ENCODE data around the gene AKT2.

The AKT2 gene

GRCh38 chr19:40265763-40266099 is 19.4 kb downstream of the AKT2 start:
- Histone ChIP-seq H3K27me3 (replicated peaks; ENCODE audit: control insufficient read depth, insufficient read depth, low read length) (no peaks in the 10 kb centered on the region), H3K36me3 (ENCODE audit: control insufficient read depth, insufficient read depth, low read length) (peaks cover 22% of the 10 kb centered on the region), H3K4me3 (replicated peaks; ENCODE audit: low read depth, low read length) (no peak overlapping the region)
- DNase-seq (ENCODE audit: extremely low read depth, insufficient read length), result no peak
- no peak for TF ChIP-seq CTCF (IDR thresholded peaks at IDR 0.05; ENCODE audit: insufficient read depth, low read length, poor library complexity, severe bottlenecking)

GRCh38 chr19:40265055-40265762 is 19.9 kb downstream of the AKT2 start:
- H3K36me3 ChIP-seq (ENCODE audit: control insufficient read depth, insufficient read depth, low read length), result peaks cover 22% of the 10 kb centered on the region
- H3K27me3 ChIP-seq (replicated peaks; ENCODE audit: control insufficient read depth, insufficient read depth, low read length), result no peaks in the 10 kb centered on the region
- TF ChIP-seq CTCF (IDR thresholded peaks at IDR 0.05; ENCODE audit: insufficient read depth, low read length, poor library complexity, severe bottlenecking), result no peak
- H3K4me3 ChIP-seq (replicated peaks; ENCODE audit: low read depth, low read length), result no peak overlapping the region
- no peak for DNase-seq (ENCODE audit: extremely low read depth, insufficient read length)

- Histone ChIP-seq H3K4me3 (replicated peaks; ENCODE audit: low read depth, low read length) (no peak overlapping the region), H3K27me3 (replicated peaks; ENCODE audit: control insufficient read depth, insufficient read depth, low read length) (no peaks in the 10 kb centered on the region), H3K36me3 (ENCODE audit: control insufficient read depth, insufficient read depth, low read length) (peaks cover 20% of the 10 kb centered on the region)
- DNase-seq (ENCODE audit: extremely low read depth, insufficient read length), result no peak
- TF ChIP-seq CTCF (IDR thresholded peaks at IDR 0.05; ENCODE audit: insufficient read depth, low read length, poor library complexity, severe bottlenecking), result no peak
These were observed 20.7 kb downstream of the AKT2 start for GRCh38 chr19:40264314-40265054.

GRCh38 chr19:40263440-40264313 is 21.5 kb downstream of the AKT2 start:
- TF ChIP-seq CTCF (IDR thresholded peaks at IDR 0.05; ENCODE audit: insufficient read depth, low read length, poor library complexity, severe bottlenecking), result no peak

GRCh38 chr19:40262422-40262821 is 22.7 kb downstream of the AKT2 start:
- Histone ChIP-seq H3K27me3 (replicated peaks; ENCODE audit: control insufficient read depth, insufficient read depth, low read length) (no peaks in the 10 kb centered on the region), H3K36me3 (ENCODE audit: control insufficient read depth, insufficient read depth, low read length) (peaks cover 20% of the 10 kb centered on the region), H3K4me3 (replicated peaks; ENCODE audit: low read depth, low read length) (no peak overlapping the region)
- no peak for DNase-seq (ENCODE audit: extremely low read depth, insufficient read length)
- TF ChIP-seq CTCF (IDR thresholded peaks at IDR 0.05; ENCODE audit: insufficient read depth, low read length, poor library complexity, severe bottlenecking), result no peak

More at GRCh38 chr19:40263440-40264313, 21.5 kb downstream of the AKT2 start:
- no peak overlapping the region for H3K4me3 ChIP-seq (replicated peaks; ENCODE audit: low read depth, low read length)
- DNase-seq (ENCODE audit: extremely low read depth, insufficient read length), result no peak
- no peaks in the 10 kb centered on the region for H3K27me3 ChIP-seq (replicated peaks; ENCODE audit: control insufficient read depth, insufficient read depth, low read length)
- peaks cover 20% of the 10 kb centered on the region for H3K36me3 ChIP-seq (ENCODE audit: control insufficient read depth, insufficient read depth, low read length)

Measured in GM06990 (cell line).